ENCODE data around the gene EPB41.

DNA sequence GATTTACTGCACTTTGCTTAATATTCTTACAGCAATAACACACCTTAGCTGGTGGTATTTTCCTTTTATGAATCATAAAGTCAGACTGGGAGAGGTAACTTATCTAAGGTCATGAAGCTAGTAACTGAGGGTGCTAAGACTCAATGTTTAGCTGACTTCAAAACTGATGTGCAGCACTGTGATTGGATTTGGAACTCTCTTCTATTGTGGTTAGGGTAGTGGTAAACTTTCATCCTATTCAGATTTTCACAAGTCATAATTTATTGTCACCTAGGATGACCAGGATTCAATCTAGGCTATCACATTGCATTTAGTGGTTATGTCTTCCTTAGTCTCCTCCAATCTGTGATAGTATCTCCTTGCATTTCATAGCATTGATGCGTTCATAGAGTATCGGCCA is 18.9 kb downstream of the EPB41 start:
- no peak for TF ChIP-seq POLR2A (IDR thresholded peaks at IDR 0.05)
- TF ChIP-seq, protein P1, sequence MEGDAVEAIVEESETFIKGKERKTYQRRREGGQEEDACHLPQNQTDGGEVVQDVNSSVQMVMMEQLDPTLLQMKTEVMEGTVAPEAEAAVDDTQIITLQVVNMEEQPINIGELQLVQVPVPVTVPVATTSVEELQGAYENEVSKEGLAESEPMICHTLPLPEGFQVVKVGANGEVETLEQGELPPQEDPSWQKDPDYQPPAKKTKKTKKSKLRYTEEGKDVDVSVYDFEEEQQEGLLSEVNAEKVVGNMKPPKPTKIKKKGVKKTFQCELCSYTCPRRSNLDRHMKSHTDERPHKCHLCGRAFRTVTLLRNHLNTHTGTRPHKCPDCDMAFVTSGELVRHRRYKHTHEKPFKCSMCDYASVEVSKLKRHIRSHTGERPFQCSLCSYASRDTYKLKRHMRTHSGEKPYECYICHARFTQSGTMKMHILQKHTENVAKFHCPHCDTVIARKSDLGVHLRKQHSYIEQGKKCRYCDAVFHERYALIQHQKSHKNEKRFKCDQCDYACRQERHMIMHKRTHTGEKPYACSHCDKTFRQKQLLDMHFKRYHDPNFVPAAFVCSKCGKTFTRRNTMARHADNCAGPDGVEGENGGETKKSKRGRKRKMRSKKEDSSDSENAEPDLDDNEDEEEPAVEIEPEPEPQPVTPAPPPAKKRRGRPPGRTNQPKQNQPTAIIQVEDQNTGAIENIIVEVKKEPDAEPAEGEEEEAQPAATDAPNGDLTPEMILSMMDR (IDR thresholded peaks at IDR 0.05), result no peak

Data from esophagus squamous epithelium (tissue), 4 donors.